Measurements from ENCODE around the gene FCRL5. TPM values are rescaled to one million over a fixed set of nuclear protein-coding genes. Genes with fewer than 3 reads are reported as not detected.
A peak's percentile ranks its signal among the peaks of the same experiment; 100 is the strongest.
"Not testable (repeated sequence)": the region's sequence is repeated elsewhere in the genome, so short reads cannot be mapped to it uniquely, and the experiment has no call there.

FCRL5 gene
- total RNA-seq, 4 donors from 2014 or later: not detected

GRCh38 chr1:157490467-157491165 is 61.7 kb downstream of the FCRL5 start:
- DNase-seq (ENCODE audit: low spot score in 2 of 2): peak; percentile 55 to 92
- 27 to 31% methylated on average over 11 to 14 of the region's 14 CpGs for WGBS, 2 donors
- no peak overlapping the region for H3K4me3 ChIP-seq (ENCODE audit: low read depth, poor library complexity, severe bottlenecking)
- intact Hi-C loops (cut with DNase I; ENCODE audit: low total_unique reads): no loop called here
- no peak for TF ChIP-seq CTCF (IDR thresholded peaks at IDR 0.05)
- TF ChIP-seq POLR2A (IDR thresholded peaks at IDR 0.05): no peak

- DNase-seq (ENCODE audit: low spot score in 2 of 2): no peak
- intact Hi-C loops (cut with DNase I; ENCODE audit: low total_unique reads): loop anchor here (5.0 to 10.0 kb wide), 2 partner anchors 113 to 326 kb away; no protein-coding TSS in a partner anchor
- TF ChIP-seq CTCF (IDR thresholded peaks at IDR 0.05): no peak
- no peak for TF ChIP-seq POLR2A (IDR thresholded peaks at IDR 0.05)
- H3K4me3 ChIP-seq (ENCODE audit: low read depth, poor library complexity, severe bottlenecking): no peak overlapping the region
- WGBS, 2 donors: 87 to 91% methylated on average over 2 of the region's 2 CpGs
These were observed 64.2 kb downstream of the FCRL5 start for GRCh38 chr1:157488156-157488555.

GRCh38 chr1:157487504-157487903 is 64.8 kb downstream of the FCRL5 start:
- no peak overlapping the region for H3K4me3 ChIP-seq (ENCODE audit: low read depth, poor library complexity, severe bottlenecking)
- no peak for DNase-seq (ENCODE audit: low spot score in 2 of 2)
- TF ChIP-seq CTCF (IDR thresholded peaks at IDR 0.05) (no peak), POLR2A (IDR thresholded peaks at IDR 0.05) (no peak)
- intact Hi-C loops (cut with DNase I; ENCODE audit: low total_unique reads): loop anchor here (5.0 to 10.0 kb wide), 2 partner anchors 113 to 325 kb away; no protein-coding TSS in a partner anchor
- 64 to 71% methylated on average over 1 of the region's 1 CpG for WGBS, 2 donors

GRCh38 chr1:157487096-157487495 is 65.2 kb downstream of the FCRL5 start:
- no peak overlapping the region for H3K4me3 ChIP-seq (ENCODE audit: low read depth, poor library complexity, severe bottlenecking)
- intact Hi-C loops (cut with DNase I; ENCODE audit: low total_unique reads): loop anchor here (5.0 to 10.0 kb wide), 2 partner anchors 112 to 325 kb away; no protein-coding TSS in a partner anchor
- no peak for DNase-seq (ENCODE audit: low spot score in 2 of 2)
- TF ChIP-seq CTCF (IDR thresholded peaks at IDR 0.05) (no peak), POLR2A (IDR thresholded peaks at IDR 0.05) (no peak)
- 10 to 12% methylated on average over 2 of the region's 2 CpGs for WGBS, 2 donors

- 84% methylated on average over 2 of the region's 2 CpGs; no CpG with 5 or more reads in 1 of the 2 donors for WGBS, 2 donors
- H3K4me3 ChIP-seq (ENCODE audit: low read depth, poor library complexity, severe bottlenecking); DNase-seq (ENCODE audit: low spot score in 2 of 2): not testable (repeated sequence)
- intact Hi-C loops (cut with DNase I; ENCODE audit: low total_unique reads): loop anchor here (5.0 to 10.0 kb wide), 2 partner anchors 112 to 324 kb away; no protein-coding TSS in a partner anchor
These were observed 65.9 kb downstream of the FCRL5 start for GRCh38 chr1:157486400-157486799.

- WGBS, 2 donors: 87 to 97% methylated on average over 3 of the region's 3 CpGs
- H3K4me3 ChIP-seq (ENCODE audit: low read depth, poor library complexity, severe bottlenecking): no peak overlapping the region
- TF ChIP-seq CTCF (IDR thresholded peaks at IDR 0.05) (no peak), POLR2A (IDR thresholded peaks at IDR 0.05) (no peak)
- DNase-seq (ENCODE audit: low spot score in 2 of 2): no peak
- intact Hi-C loops (cut with DNase I; ENCODE audit: low total_unique reads): loop anchor here (5.0 to 10.0 kb wide), 2 partner anchors 111 to 323 kb away; no protein-coding TSS in a partner anchor
These were observed 66.5 kb downstream of the FCRL5 start for GRCh38 chr1:157485793-157486192.
